Nephron (organoid): ENCODE results near the gene SIGLEC12.

Experiments
- H3K27ac Mint-ChIP-seq, 3 experiments: 2 replicates each; pipeline ENCODE4 v1.8.0; 2020; ENCODE audit warnings: mixed read lengths in 3 of 3, mild to moderate bottlenecking in 2 of 3, moderate library complexity in 1 of 3
- H3K27me3 Mint-ChIP-seq: 2 replicates; pipeline ENCODE4 v1.8.0; 2021; ENCODE audit warnings: low read depth, mild to moderate bottlenecking, moderate library complexity, mixed read lengths
- H3K36me3 Mint-ChIP-seq: 2 replicates; pipeline ENCODE4 v1.8.0; 2020; ENCODE audit warnings: low read depth, mixed read lengths
- H3K4me1 Mint-ChIP-seq: 2 replicates; pipeline ENCODE4 v1.8.0; 2020; ENCODE audit warnings: mixed read lengths
- H3K4me3 Mint-ChIP-seq, 3 experiments: 2 replicates each; pipeline ENCODE4 v1.8.0; 2020; ENCODE audit warnings: mild to moderate bottlenecking in 3 of 3, mixed read lengths in 3 of 3, moderate library complexity in 2 of 3
- H3K9me3 Mint-ChIP-seq: 2 replicates; pipeline ENCODE4 v1.8.0; 2020; ENCODE audit warnings: mixed read lengths
- TF ChIP-seq, protein P1 (sequence below), 3 experiments: fragments of 200-600 bp; sonication (generic); IDR thresholded peaks; one replicate each; pipeline ENCODE4 v1.5.0; 2021; ENCODE audit warnings: antibody characterized with exemption in 3 of 3; ENCODE audit not compliant: unreplicated experiment in 3 of 3

Gene SIGLEC12

DNA sequence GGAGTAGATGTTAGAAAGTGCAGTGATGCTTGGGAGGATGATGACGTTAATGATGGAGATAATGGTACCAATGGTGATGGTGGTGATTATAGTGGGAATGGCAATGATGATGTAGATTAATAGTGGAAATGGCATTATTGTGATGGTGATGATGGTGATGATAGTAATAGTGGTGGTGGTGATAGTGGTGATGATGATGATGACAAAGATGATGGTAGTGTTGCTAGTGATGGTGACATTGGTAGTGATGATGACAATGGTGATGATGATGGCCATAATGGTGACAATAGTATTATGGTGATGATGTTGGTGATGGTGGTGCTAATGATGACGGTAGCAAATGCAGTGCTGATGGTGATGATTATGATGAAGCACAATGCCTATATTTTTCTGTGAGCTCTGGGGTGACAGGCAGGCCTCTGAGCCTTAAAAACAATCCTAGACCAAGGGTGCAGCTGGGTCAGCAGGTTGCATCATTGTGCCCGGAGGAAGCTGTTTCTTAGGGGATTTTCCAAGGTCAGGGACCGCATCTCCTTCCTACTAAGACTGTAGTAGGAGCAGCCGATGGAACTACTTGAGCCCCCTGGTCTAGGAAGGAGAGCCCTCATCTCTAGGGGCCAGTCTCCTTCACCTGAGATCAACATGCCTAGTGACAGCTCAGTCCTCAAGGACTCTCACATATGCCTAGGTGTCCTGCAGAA lies 15.5 kb downstream of the SIGLEC12 start:
- Mint-ChIP-seq H3K27ac (no peak overlapping the region), H3K9me3 (peaks cover 12% of the 10 kb centered on the region), H3K36me3 (no peaks in the 10 kb centered on the region), H3K4me3 (no peak overlapping the region), H3K27me3 (peaks cover 3% of the 10 kb centered on the region), H3K4me1 (no peaks in the 10 kb centered on the region)
- TF ChIP-seq, protein P1, sequence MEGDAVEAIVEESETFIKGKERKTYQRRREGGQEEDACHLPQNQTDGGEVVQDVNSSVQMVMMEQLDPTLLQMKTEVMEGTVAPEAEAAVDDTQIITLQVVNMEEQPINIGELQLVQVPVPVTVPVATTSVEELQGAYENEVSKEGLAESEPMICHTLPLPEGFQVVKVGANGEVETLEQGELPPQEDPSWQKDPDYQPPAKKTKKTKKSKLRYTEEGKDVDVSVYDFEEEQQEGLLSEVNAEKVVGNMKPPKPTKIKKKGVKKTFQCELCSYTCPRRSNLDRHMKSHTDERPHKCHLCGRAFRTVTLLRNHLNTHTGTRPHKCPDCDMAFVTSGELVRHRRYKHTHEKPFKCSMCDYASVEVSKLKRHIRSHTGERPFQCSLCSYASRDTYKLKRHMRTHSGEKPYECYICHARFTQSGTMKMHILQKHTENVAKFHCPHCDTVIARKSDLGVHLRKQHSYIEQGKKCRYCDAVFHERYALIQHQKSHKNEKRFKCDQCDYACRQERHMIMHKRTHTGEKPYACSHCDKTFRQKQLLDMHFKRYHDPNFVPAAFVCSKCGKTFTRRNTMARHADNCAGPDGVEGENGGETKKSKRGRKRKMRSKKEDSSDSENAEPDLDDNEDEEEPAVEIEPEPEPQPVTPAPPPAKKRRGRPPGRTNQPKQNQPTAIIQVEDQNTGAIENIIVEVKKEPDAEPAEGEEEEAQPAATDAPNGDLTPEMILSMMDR (IDR thresholded peaks at IDR 0.05; ENCODE audit: unreplicated experiment in 3 of 3), result no peak

DNA sequence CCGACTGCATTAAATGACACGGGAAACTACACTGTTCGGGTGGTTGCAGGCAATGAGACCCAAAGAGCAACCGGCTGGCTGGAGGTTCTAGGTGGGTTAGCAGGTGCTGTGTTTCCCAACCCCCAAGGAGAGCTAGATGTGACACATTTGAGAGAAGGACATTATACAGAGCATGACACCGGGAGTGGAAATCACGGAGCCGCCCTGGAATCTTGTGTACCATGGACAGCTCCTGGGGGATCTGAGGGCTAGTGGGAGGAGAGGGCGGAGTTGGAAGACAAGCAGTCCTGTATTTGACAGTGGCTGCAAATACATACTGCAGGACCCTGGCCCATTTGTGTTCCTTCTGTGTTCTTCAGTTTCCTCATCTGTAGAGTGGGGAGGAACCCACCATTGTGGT lies 21.0 kb downstream of the SIGLEC12 start:
- Mint-ChIP-seq H3K27ac (no peak overlapping the region), H3K9me3 (peaks cover 18% of the 10 kb centered on the region), H3K4me3 (no peak overlapping the region), H3K36me3 (no peaks in the 10 kb centered on the region), H3K4me1 (no peaks in the 10 kb centered on the region), H3K27me3 (peaks cover 3% of the 10 kb centered on the region)
- TF ChIP-seq, protein P1 (IDR thresholded peaks at IDR 0.05; ENCODE audit: unreplicated experiment in 3 of 3), result no peak

DNA sequence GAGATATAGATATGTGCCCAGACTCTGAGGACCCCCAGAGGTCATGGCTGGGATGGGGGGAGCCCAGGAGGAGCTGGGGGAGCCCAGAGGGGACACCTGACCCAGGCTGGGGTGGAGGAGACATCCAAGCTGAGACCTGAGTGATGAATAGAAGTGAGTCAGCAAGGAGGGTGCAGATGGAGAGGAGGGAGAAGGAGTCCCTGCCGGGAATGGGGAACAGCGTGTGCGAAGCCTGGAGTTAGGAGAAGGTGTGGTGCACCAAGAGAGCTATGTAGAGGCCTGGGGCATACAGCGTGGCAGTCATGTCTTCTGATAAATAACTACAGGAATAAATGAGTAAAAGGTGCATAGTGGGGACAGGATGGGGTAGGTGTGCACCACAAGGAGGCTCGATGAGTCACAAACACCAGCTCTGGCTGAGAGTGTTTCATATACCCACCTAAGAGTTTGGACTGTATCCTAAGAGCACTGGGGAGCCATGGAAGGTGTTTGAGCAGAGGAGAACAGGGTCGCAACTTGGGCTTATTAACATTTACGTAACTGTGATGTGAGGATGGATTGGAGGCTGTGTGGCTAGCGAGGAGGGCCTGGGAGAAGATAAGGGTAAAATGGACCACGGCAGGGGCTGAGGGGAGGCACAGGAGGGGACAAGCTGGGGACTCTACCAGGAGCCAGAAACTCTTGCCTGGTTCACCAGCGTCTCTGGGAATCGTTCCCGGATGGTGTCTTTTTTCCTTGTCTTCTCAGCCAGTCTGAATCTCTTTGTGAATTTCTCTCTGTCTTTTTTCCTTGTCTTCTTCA lies 21.9 kb downstream of the SIGLEC12 start:
- Mint-ChIP-seq H3K27ac (no peak overlapping the region), H3K9me3 (peaks cover 14% of the 10 kb centered on the region), H3K4me1 (no peaks in the 10 kb centered on the region), H3K4me3 (no peak overlapping the region), H3K36me3 (no peaks in the 10 kb centered on the region), H3K27me3 (peaks cover 4% of the 10 kb centered on the region)
- TF ChIP-seq, protein P1 (IDR thresholded peaks at IDR 0.05; ENCODE audit: unreplicated experiment in 3 of 3), result no peak

DNA sequence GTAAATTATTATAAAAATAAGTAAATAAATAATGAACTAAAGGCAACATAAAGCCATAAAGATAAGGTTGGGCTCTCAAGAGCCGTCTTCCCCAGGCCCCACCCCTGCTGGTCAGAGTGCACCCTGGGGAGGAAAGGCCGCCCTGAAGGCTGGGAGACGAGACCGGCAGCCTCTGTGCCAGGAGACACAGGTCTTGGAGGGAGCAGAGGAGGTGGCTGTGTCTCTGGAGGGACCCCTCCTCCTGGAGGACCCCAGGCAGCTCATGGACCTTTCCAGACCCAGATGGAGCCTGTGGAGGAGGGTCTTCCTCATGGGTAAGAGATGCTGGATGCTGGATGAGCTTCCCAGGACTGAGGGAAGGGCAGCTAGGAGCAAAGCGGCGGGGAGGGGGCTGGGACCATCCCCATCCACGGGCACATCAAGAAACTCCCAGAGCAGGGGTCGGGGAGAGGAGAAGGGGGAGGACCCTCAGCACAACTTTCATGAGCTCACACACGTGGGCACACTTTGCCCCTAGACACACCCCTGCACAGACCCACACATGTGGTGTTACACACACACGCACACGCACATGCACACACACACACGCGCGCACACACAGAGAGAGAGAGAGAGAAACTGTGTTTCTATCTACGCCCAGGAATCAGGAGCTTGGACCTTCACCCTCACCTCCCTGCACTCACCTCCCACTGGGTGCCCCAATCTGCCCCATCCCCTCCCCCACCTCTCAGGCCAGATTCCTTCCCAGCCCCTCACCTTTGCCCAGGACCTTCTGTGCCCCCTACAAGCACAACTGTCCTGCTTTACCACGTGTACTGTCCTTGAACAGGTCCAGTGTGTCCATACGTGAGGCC lies 23.0 kb downstream of the SIGLEC12 start, which contains the start of gene CEACAM18:
Gene CEACAM18 (plus strand): TSS at position 159 of the 854 bp plus-strand sequence.
- TF ChIP-seq, protein P1 (IDR thresholded peaks at IDR 0.05; ENCODE audit: unreplicated experiment in 3 of 3), result no peak
- H3K36me3 Mint-ChIP-seq, result no peaks in the 10 kb centered on the region
- H3K4me1 Mint-ChIP-seq, result no peaks in the 10 kb centered on the region
- peaks cover 11% of the 10 kb centered on the region for H3K9me3 Mint-ChIP-seq
- H3K27me3 Mint-ChIP-seq, result peaks cover 7% of the 10 kb centered on the region
- no peak within 1 kb of the TSS for H3K4me3 Mint-ChIP-seq
- H3K27ac Mint-ChIP-seq, result no peak within 1 kb of the TSS

DNA sequence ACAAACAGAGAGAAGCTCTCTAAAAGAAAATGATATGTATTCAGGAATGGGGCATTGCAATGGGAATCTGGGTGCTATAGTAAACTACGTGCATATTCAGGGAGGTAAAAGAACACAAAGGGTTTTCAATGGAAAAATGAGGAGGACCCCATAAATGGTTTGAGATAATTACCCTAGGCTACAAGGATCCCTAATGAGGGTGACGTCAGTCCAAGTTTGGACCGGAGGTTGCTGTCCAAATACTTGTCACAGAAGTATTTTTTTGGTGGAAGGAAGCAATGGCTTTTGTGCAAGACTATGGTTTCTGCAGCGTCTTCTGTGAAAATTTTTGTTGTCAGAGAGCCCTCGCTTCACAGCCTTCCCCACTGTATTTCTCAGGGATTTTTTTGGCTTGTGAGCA lies 24.3 kb downstream of the SIGLEC12 start:
- Mint-ChIP-seq H3K4me1 (no peaks in the 10 kb centered on the region), H3K27ac (no peak overlapping the region), H3K36me3 (no peaks in the 10 kb centered on the region), H3K27me3 (peaks cover 5% of the 10 kb centered on the region), H3K9me3 (peaks cover 11% of the 10 kb centered on the region), H3K4me3 (no peak overlapping the region)
- TF ChIP-seq, protein P1 (IDR thresholded peaks at IDR 0.05; ENCODE audit: unreplicated experiment in 3 of 3), result no peak
